HG02852 (cell line): Measurements from ENCODE around the gene TRIM63.

Experiments used
- ATAC-seq: cut with Tn5 transposase; IDR thresholded peaks from one replicate; pipeline ENCODE4 v1.9.1; 2021; ENCODE audit warnings: mild to moderate bottlenecking, moderate library complexity; ENCODE audit not compliant: unreplicated experiment

The TRIM63 gene

DNA sequence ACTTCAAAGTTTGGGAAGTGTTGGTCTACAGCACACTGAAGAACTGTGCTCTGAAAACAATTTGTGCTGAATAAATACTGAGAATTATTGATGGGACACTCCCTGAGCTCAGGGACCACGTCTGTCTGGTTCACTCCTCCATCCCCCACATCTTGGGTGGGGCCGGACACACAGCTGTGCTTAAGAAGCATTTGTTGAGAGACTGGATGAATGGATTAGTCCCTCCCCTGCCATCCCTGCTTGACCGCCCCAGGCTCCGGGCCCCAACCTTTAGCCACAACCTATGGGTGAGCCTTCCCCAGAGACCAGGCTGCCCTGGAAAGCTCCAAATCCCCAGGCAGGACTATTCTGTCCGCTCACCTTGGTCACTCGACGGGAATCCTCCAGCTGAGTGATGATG, 7.5 kb downstream of the TRIM63 start:
- no peak for ATAC-seq

- ATAC-seq = no peak
These were observed 9.3 kb downstream of the TRIM63 start for GRCh38 chr1:26058052-26058595.

- no peak for ATAC-seq
These were observed 10.2 kb downstream of the TRIM63 start for GRCh38 chr1:26057189-26057588.

DNA sequence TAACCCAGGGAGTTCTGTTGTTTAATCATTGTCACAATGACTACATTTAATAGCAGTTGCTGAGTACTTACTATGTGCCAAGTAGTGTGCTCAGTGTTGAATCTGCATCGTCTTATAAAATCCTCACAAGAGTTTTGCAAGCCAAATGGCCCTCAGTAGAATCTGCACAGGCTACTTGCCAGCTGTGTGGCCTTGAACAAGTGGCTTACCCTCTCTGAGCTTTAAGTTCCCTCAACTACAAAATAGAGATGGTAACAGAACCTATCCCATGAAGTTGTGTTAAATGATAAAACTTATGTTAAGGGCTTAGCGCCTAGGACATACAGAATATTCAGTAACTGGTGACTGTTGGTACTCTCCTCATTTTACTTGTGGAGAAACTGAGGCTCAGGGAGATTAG, 12.4 kb downstream of the TRIM63 start:
- ATAC-seq = no peak

DNA sequence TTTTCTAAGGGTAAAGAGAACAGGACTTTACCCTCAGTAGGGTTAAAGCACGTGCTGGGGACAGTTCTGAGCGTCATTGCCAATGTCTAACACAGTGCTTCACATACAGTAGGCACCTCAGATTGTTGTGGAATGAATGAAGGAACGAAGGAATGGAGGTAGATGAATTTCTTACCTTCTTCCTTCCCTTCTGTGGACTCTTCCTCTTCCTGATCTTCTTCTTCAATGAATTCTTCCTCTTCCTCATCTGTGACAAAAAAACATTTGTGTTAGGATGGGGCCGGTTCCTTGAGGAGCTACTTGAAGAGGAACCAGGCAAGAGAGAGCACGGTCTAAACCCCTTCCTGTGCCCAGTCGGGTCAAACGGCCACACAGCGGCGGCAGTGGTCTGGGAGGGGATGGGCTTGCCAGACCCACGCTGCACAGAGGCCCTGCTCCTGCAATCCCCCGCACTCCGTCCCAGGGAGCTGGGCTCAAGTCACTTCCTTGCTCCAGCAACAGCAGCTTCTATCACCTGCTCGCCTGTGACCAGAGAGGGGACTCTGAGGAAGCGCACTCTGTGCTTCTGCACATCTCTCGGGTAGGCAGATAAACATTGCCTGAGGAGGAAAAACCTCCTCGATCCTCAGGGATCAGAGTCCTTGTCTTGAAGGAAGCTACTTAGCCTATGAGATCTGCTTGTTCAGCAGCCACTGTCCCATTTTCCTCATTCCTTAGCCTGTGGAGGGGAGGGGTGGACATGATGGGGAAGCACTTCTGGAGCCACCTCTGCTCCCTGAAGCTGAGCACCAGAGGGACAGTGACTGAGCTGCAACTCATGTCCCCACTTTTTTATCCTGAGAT, 13.5 kb downstream of the TRIM63 start:
- ATAC-seq = no peak

DNA sequence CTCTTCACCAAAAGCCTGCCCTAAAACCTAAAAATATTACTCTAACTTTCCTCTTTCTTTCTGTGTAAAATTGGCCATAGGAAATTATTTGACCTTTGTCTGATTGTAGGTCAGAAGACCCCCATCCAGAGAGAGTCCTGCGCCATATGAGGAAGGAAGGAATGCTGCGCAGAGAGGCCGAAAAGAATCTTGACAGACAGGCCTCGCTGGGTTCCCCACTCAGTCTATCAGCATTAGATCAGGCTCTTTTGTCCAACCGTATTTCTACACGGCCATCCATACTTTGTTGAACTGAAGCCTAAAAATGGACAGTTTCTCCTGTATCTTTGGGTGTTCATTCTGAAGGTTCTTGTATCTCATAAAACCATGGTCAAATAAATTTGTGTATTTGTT, 17.2 kb downstream of the TRIM63 start:
- no peak for ATAC-seq

DNA sequence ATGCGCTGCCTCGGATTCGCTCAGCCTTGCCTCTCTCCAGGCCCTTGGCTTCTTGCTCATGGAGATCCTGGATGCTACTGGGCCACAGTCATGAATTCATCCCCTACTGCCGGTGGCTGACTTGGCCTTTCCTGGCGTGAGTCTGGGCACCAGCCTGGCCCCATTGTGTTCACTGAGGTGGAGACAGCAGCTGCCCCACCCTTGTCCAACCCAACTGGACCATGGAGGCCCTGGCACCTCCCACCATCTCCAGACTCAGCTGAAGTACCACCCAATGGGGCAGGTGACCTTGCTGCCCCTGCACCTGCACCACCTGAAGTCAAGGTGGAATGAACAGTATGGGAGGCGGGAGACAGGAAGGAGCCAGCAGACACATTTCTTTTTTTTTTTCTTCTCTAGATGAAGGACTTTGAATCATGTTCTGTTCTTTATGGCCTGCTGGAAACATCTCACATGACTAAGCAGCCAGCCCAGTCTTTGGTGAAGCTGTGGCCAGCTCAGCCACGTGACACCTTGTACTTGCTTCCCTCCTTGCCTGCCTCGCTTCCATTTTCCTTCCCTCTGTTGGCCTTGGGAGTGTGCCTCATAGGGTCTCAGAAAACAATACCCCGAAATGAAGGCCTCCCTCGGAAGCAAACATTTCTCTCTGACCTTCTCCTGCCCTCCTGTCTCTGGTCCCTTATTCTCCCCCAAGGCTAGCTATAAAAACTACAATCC, 17.7 kb downstream of the TRIM63 start:
- no peak for ATAC-seq

DNA sequence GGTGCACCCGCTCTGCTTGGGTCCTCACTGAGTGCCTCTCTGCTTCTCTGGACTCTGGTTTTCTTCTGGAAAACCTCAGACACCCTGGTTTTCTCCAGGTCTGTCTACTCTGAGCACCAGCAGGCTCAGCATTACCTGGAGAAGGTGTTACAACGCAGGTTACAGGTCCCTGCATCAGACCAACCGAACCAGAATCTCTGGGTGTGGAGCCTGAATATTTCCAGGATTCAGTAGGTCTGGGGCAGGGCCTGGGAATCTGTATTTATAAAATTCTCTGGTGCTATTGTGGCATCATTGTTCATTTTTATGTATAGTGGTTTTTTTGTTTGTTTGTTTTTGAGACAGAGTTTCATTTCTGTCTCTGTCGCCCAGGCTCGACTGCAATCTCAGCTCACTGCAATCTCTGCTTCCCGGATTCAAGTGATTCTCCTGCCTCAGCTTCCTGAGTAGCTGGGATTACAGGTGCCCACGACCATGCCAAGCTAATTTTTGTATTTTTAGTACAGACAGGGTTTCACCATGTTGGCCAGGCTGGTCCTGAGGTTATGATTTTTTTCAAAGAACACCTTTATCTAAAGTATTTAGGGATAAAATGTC, 20.1 kb downstream of the TRIM63 start:
- no peak for ATAC-seq

DNA sequence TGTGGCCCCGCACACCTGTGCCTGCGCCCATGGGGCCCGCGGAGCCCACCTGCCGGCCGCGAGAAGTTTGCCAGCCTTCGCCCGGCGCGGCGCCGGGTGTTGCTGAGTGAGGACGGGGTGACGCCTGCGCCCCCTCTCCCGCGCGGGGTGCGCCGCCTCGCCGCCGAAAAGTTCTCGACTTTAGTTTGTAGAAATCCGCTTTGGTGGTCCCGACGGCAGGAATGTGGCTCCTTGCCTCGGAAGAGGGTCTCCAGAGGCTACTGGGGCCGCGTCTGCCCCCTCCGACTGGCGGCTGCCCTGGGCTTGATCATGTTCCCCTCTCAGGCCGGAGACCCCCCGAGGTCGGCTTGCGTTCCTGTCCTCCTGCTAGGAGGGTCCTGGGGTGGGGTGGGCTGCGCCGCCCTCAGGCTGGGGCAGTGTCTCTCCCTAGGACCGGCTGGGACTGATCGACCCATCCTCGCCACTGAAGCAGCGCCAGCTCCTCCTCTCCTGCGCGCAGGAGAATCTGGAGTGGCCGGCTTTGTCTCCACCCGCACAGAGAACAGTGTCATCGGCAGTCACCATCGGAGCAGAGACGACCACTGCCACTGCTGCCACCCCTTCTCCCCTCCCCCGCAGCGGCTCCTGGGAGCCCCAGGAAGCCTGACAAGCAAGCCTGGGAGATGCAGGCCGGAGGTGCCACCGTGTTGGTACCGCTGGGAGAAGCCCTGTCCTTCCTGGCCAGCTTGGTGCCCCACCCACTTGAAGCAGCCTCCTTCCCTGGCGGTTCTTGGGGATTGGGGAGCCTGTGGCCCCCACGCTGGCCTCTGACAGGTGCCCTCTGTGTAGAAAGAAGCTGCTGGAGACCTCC, 21.0 kb downstream of the TRIM63 start:
- no peak for ATAC-seq

- ATAC-seq = no peak
These were observed 21.6 kb downstream of the TRIM63 start, which contains the start of gene SLC30A2 for GRCh38 chr1:26045722-26046245. SLC30A2 (minus strand) TSS chr1:26046118; CDS start chr1:26045896, 222 bp downstream.

DNA sequence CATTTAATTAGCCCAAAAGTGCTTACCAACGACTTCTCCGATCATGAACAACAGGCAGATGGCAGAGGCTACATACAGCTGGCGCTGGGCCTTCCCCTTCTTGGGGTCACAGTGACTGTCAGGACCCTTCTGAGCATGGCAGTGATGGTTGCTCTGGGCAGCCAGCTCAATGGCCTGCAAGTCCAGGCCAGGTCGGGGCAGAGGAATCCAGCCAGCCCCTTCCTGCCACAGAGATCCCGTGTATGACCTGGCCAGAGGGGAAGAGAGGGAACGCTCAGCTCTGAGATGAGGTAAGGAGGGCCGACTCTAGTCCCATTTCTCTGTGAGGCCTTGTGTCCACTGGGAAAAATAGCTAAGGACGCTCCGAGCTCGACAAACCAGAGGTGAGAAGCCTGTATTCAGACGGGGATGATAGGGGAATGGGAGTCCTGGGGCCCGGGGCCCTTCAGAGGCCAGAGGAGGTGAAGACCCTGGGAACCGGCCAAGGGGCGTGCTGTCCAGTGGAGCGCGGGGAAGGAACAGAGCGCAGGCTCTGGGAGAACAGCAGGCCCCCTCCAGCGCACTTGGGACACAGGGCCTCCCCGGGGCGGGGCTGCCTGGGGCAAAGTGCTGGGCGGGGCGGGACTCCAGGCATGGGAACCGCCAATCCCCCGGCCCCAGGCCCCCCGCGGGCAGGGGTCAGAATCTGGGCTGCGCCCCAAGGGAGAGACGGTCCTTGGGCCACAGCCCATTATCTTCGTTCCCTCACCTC, 22.3 kb downstream of the TRIM63 start:
- ATAC-seq = no peak

GRCh38 chr1:26044414-26044813, 23.0 kb downstream of the TRIM63 start:
- ATAC-seq = no peak

- no peak for ATAC-seq
These were observed 23.7 kb downstream of the TRIM63 start for GRCh38 chr1:26043765-26044164.

- ATAC-seq = no peak
These were observed 25.5 kb downstream of the TRIM63 start for GRCh38 chr1:26041978-26042377.

DNA sequence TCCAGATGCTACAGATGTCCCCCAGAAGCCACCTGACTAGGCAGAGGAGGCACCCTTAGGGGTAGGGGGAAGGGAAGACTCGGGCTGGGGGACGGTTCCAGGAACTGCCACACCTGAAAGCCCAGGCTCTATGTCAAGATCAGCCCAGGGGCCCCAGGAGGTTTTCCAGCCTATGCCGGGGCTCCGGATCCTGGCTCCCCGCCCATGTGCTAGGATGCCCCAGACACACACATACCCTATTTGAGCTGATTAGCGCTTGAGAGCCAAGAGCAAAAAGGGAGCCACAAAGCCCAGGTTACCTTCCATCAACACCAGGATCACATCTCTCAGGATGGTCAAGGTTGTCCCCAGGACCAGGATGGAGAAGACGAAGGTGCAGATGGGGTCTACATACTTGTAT, 26.0 kb downstream of the TRIM63 start:
- no peak for ATAC-seq

GRCh38 chr1:26038904-26039303, 28.5 kb downstream of the TRIM63 start:
- no peak for ATAC-seq

DNA sequence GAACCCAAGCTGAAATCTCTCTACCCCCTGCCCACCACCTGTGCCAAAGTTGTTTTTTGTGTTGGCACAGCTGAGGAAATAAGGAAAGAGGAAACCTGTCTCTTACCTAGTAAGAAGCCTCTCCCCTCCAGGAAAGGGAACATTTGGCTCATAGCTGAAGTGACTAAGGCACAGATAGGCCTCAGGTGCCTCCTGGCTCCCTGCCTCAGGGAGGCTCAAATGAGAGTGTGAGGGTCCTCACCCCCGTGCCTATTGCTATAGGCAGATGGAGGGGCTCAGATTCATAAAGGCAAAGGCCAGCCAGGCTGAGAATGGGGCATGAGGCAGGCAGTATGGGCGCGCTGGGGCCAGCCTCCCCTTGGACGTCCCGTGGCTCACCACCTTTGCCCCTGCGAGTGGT, 29.0 kb downstream of the TRIM63 start:
- ATAC-seq = no peak

GRCh38 chr1:26037904-26038303, 29.5 kb downstream of the TRIM63 start:
- no peak for ATAC-seq

DNA sequence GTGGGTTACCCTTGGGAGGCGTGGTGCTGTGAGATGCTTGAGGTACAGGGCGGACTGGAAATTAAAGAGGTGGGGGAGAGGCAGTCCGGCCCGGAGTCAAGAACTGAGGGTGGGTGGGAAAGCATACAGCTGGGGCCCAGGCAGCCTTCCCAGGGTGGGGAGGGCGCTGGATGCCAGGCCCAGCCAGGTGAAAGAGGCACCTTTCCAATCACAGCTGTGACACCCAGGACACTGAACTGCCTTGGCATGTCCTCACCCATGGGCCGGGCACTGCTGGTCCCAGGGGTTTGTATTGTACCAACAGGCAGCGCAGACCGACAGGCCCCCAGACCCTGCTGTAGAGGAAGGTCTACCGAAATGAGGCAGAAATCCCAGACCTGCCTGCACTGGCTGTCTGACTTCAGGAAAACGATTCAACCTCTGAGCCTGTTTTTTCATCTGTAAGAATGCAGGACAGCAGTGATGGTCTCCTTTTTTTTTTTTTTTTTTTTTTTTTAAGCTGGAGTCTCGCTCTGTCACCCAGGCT, 30.6 kb downstream of the TRIM63 start:
- no peak for ATAC-seq
